HFFc6 (cell line): ENCODE data around the gene INHA. TPM values are rescaled to one million over a fixed set of nuclear protein-coding genes. Genes with fewer than 3 reads are reported as not detected.

ENCODE experiments used
- DNase-seq: peaks from one replicate; pipeline ENCODE4 v3.0.0-alpha.2; 2018
- H3K27ac Mint-ChIP-seq: 2 replicates; pipeline ENCODE4 v1.8.0; 2020; ENCODE audit warnings: mild to moderate bottlenecking, mixed read lengths
- H3K27me3 Mint-ChIP-seq: 2 replicates; pipeline ENCODE4 v1.8.0; 2021; ENCODE audit warnings: mild to moderate bottlenecking, moderate library complexity, mixed read lengths; ENCODE audit not compliant: insufficient read depth
- H3K36me3 Mint-ChIP-seq: 2 replicates; pipeline ENCODE4 v1.8.0; 2021; ENCODE audit warnings: low read depth, mixed read lengths
- H3K4me1 Mint-ChIP-seq: 2 replicates; pipeline ENCODE4 v1.8.0; 2020; ENCODE audit warnings: low read depth, mixed read lengths
- H3K4me3 Mint-ChIP-seq: 2 replicates; pipeline ENCODE4 v1.8.0; 2020; ENCODE audit warnings: mild to moderate bottlenecking, moderate library complexity, mixed read lengths
- H3K9me3 Mint-ChIP-seq: 2 replicates; pipeline ENCODE4 v1.8.0; 2020; ENCODE audit warnings: mild to moderate bottlenecking, mixed read lengths
- total RNA-seq, 6 experiments: library from RNA; stranded (reverse); fragmentation: NEBNext Ultra II Directional; extraction: Animal tissue kit (Norgen Biotek cat#: 25700); gene quantifications; 2 replicates in 1 of 6; 3 replicates in 5 of 6; pipeline ENCODE4 v1.2.3, GENCODE V29; 2021
- TF ChIP-seq, protein P1 (sequence below): fragments of 200-600 bp; sonication (generic); IDR thresholded peaks from 2 replicates; pipeline ENCODE4 v1.5.0; 2021; ENCODE audit warnings: antibody characterized with exemption, mild to moderate bottlenecking

INHA gene
- total RNA-seq, 6 experiments from 2014 or later: 0.14 to 0.45 (median 0.25) TPM; not detected in 1

DNA sequence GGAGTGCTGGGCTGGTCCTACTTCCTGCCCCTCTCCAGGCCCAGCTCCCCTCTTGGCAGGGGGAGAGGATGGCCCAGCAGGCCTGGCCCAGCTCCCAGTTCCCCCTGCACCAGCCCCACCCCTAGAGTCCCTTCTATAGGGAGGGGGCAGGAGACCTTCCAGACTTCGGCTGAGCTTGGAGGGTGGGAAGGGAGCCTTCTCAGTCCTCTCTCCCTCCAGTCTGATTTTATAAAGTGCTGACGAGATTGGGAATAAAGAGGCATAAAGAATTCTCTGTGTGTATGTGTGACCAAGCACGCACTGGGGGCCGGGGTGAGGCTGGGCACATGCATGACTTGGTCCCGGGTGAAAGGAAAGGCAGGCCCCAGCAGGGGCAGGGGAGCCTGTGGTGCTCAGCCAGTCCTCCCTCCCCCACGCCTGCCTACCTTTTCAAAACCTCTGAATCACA is 33.6 kb upstream of the INHA start:
- no peak for DNase-seq
- Mint-ChIP-seq H3K4me1 (peaks cover 13% of the 10 kb centered on the region), H3K9me3 (no peaks in the 10 kb centered on the region), H3K36me3 (peaks cover 9% of the 10 kb centered on the region), H3K27ac (no peak overlapping the region; the same call in 1 of the 2 replicates), H3K27me3 (peaks cover under 1% of the 10 kb centered on the region), H3K4me3 (no peak overlapping the region)
- TF ChIP-seq, protein P1, sequence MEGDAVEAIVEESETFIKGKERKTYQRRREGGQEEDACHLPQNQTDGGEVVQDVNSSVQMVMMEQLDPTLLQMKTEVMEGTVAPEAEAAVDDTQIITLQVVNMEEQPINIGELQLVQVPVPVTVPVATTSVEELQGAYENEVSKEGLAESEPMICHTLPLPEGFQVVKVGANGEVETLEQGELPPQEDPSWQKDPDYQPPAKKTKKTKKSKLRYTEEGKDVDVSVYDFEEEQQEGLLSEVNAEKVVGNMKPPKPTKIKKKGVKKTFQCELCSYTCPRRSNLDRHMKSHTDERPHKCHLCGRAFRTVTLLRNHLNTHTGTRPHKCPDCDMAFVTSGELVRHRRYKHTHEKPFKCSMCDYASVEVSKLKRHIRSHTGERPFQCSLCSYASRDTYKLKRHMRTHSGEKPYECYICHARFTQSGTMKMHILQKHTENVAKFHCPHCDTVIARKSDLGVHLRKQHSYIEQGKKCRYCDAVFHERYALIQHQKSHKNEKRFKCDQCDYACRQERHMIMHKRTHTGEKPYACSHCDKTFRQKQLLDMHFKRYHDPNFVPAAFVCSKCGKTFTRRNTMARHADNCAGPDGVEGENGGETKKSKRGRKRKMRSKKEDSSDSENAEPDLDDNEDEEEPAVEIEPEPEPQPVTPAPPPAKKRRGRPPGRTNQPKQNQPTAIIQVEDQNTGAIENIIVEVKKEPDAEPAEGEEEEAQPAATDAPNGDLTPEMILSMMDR: no peak

GRCh38 chr2:219538956-219539788 is 32.9 kb upstream of the INHA start:
- TF ChIP-seq, protein P1: no peak
- Mint-ChIP-seq H3K9me3 (no peaks in the 10 kb centered on the region), H3K27me3 (no peaks in the 10 kb centered on the region; the same call in 1 of the 2 replicates), H3K4me3 (no peak overlapping the region), H3K27ac (no peak overlapping the region; the same call in 1 of the 2 replicates), H3K4me1 (peaks cover 14% of the 10 kb centered on the region), H3K36me3 (peaks cover 9% of the 10 kb centered on the region)
- no peak for DNase-seq

DNA sequence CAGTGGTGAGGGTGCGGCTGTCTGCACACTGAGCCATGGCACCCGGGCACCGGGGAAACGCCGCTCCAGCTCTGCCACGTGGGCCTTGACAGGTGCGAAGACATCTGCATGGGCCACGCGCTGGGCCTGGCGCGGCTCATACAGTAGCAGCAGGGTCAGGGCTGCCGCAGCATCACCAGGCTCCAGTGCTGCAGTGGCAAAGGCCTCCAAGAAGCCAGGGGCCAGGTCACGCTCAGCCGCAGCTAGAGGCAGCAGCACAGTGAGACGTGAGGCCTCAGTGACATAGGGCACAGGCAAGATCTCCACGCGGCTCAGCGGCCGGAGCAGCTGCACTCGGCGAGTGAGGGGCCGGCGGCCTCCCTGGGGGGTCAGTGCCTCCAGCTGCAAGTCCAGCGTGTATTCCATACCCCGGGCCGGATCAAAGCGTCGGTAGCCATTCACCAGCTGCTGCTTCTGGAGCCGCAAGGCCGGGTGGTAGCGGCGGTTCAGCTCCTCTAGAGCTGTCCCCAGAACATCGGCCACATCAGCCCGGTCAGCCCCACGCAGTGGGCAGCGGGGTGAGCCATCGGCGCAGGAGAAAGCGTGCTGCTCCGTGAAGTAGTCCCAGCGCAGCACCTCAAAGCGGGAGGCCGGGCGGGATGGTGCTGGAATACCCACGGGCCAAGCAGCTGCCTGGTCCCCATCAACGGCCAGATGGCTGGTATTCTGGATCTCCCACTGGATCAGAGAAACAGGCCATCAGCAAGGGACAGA is 32.0 kb upstream of the INHA start:
- Mint-ChIP-seq H3K9me3 (no peaks in the 10 kb centered on the region), H3K36me3 (peaks cover 9% of the 10 kb centered on the region), H3K27me3 (no peaks in the 10 kb centered on the region; the same call in 1 of the 2 replicates), H3K27ac (no peak overlapping the region), H3K4me3 (no peak overlapping the region), H3K4me1 (peaks cover 22% of the 10 kb centered on the region)
- no peak for DNase-seq
- TF ChIP-seq, protein P1: no peak

DNA sequence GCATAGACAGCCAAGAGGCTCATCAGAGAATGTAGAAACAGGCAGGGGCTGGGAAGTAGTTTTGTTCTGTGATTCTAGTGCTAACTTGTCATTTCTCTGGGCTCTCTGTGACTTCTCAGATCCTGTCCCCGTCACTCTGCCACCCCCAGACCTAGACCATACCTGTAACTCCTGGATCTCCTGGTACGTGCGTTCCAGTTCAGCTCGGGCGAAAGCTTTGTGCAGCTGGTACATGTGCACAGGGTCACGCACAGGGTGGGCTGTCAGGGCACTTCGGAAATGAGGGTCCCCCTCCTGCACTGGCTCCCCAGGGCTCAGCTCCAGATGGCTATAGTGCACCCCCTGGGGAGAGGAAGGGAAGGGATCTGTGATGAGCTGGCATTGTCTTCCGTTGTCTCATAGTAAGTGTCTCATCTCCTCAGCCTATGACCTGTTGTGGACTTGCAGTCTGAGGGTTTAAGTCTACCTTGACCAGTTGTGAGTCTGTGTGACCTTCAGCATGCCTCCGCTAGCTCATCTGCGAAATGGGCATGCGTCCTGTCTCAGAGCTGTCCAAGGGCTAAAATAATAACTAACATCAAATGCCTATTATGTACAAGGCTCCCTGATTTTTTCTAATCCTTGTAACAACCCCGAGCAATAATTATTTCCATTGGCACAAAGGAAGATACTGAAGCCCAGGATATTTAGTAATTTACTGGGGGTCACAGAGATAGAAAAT is 31.2 kb upstream of the INHA start:
- DNase-seq: no peak
- Mint-ChIP-seq H3K36me3 (peaks cover 9% of the 10 kb centered on the region), H3K9me3 (no peaks in the 10 kb centered on the region), H3K27ac (no peak overlapping the region), H3K27me3 (peaks cover 2% of the 10 kb centered on the region; the same call in 1 of the 2 replicates), H3K4me3 (peak overlapping the region; percentile 51; the same call in 1 of the 2 replicates), H3K4me1 (peaks cover 22% of the 10 kb centered on the region)
- TF ChIP-seq, protein P1: no peak

- TF ChIP-seq, protein P1: peak; percentile 87
- H3K27ac Mint-ChIP-seq: no peak overlapping the region
- H3K4me3 Mint-ChIP-seq: no peak overlapping the region
- H3K27me3 Mint-ChIP-seq: peaks cover 2% of the 10 kb centered on the region; the same call in 1 of the 2 replicates
- peaks cover 9% of the 10 kb centered on the region for H3K36me3 Mint-ChIP-seq
- H3K4me1 Mint-ChIP-seq: peaks cover 22% of the 10 kb centered on the region
- DNase-seq: peak; percentile 17
- no peaks in the 10 kb centered on the region for H3K9me3 Mint-ChIP-seq
Measured at GRCh38 chr2:219541611-219542180, 30.4 kb upstream of the INHA start.
